Amniotic stem cell (primary cell): ENCODE measurements around the gene DENND6A.
"Not testable (repeated sequence)": the region's sequence is repeated elsewhere in the genome, so short reads cannot be mapped to it uniquely, and the experiment has no call there.

Experiments
- DNase-seq: peaks from one replicate; lab custom pipeline; 2025; lab: John Stamatoyannopoulos, UW

DENND6A gene

GRCh38 chr3:57627976-57628375, 64.9 kb downstream of the DENND6A start:
- no peak for DNase-seq

GRCh38 chr3:57624801-57625200, 68.1 kb downstream of the DENND6A start:
- no peak for DNase-seq

- no peak for DNase-seq
These were observed 70.5 kb downstream of the DENND6A start for GRCh38 chr3:57622362-57622761.

- DNase-seq = no peak
These were observed 75.1 kb downstream of the DENND6A start for GRCh38 chr3:57617739-57618138.

- no peak for DNase-seq
These were observed 76.6 kb downstream of the DENND6A start for GRCh38 chr3:57616233-57616632.

- not testable (repeated sequence) for DNase-seq
These were observed 81.0 kb downstream of the DENND6A start for GRCh38 chr3:57611870-57612269.

- DNase-seq = no peak
These were observed 87.2 kb downstream of the DENND6A start for GRCh38 chr3:57605683-57606082.

- no peak for DNase-seq
These were observed 87.9 kb downstream of the DENND6A start for GRCh38 chr3:57604971-57605370.

GRCh38 chr3:57600195-57600594, 92.7 kb downstream of the DENND6A start:
- DNase-seq = no peak

- DNase-seq = no peak
These were observed 94.0 kb downstream of the DENND6A start for GRCh38 chr3:57598765-57599360.

GRCh38 chr3:57597127-57597923, 95.6 kb downstream of the DENND6A start, which contains the start of gene ARF4:
Gene ARF4 (minus strand): TSS chr3:57597344. CDS start chr3:57597140, 204 bp downstream.
- DNase-seq = peak; percentile 98

- peak; percentile 78 for DNase-seq
These were observed 96.3 kb downstream of the DENND6A start for GRCh38 chr3:57596495-57597126.

- no peak for DNase-seq
These were observed 98.3 kb downstream of the DENND6A start for GRCh38 chr3:57594576-57594975.

GRCh38 chr3:57594144-57594543, 98.7 kb downstream of the DENND6A start:
- no peak for DNase-seq

- DNase-seq = no peak
These were observed 100.6 kb downstream of the DENND6A start for GRCh38 chr3:57592306-57592705.

GRCh38 chr3:57587905-57588304, 105.0 kb downstream of the DENND6A start:
- DNase-seq = no peak

- no peak for DNase-seq
These were observed 106.1 kb downstream of the DENND6A start for GRCh38 chr3:57586778-57587177.

GRCh38 chr3:57583544-57583943, 109.3 kb downstream of the DENND6A start:
- DNase-seq = no peak

- no peak for DNase-seq
These were observed 110.3 kb downstream of the DENND6A start for GRCh38 chr3:57582474-57583168.

- DNase-seq = no peak
These were observed 115.1 kb downstream of the DENND6A start for GRCh38 chr3:57577801-57578200.

- DNase-seq = no peak
These were observed 116.8 kb downstream of the DENND6A start for GRCh38 chr3:57575966-57576626.
